Activated CD8-positive, alpha-beta memory T cell treated with anti-CD3 and anti-CD28 coated beads for 4 hours (primary cell): ENCODE results near the gene DGKD.

Experiments used
- DNase-seq, 2 donors: peaks; one replicate each; pipeline ENCODE4 v3.0.0-alpha.2; 2020; ENCODE audit warnings: low read depth in 2 of 2

The DGKD gene

GRCh38 chr2:233444501-233444900, 90.2 kb downstream of the DGKD start:
- DNase-seq: no peak

- DNase-seq: no peak
Observed at GRCh38 chr2:233445152-233445830, 91.0 kb downstream of the DGKD start.

- no peak for DNase-seq
Observed at GRCh38 chr2:233446121-233446520, 91.8 kb downstream of the DGKD start.

- no peak for DNase-seq
Observed at GRCh38 chr2:233446606-233447305, 92.5 kb downstream of the DGKD start.

GRCh38 chr2:233447506-233448219, 93.4 kb downstream of the DGKD start:
- no peak for DNase-seq

GRCh38 chr2:233448220-233448559, 93.9 kb downstream of the DGKD start:
- no peak for DNase-seq

- no peak for DNase-seq
Observed at GRCh38 chr2:233448575-233448974, 94.3 kb downstream of the DGKD start.

- DNase-seq: no peak
Observed at GRCh38 chr2:233449081-233449901, 95.0 kb downstream of the DGKD start.

GRCh38 chr2:233449921-233450863, 95.9 kb downstream of the DGKD start:
- no peak for DNase-seq

- DNase-seq: no peak
Observed at GRCh38 chr2:233450864-233451575, 96.7 kb downstream of the DGKD start.

- DNase-seq: no peak
Observed at GRCh38 chr2:233451950-233452349, 97.7 kb downstream of the DGKD start.

- no peak for DNase-seq
Observed at GRCh38 chr2:233453111-233453915, 99.0 kb downstream of the DGKD start.

GRCh38 chr2:233453916-233454315, 99.6 kb downstream of the DGKD start:
- no peak for DNase-seq

- DNase-seq: no peak
Observed at GRCh38 chr2:233455006-233455405, 100.7 kb downstream of the DGKD start.

- DNase-seq: no peak
Observed at GRCh38 chr2:233455491-233455890, 101.2 kb downstream of the DGKD start.

GRCh38 chr2:233456111-233456510, 101.8 kb downstream of the DGKD start:
- no peak for DNase-seq

GRCh38 chr2:233456934-233457333, 102.6 kb downstream of the DGKD start:
- DNase-seq: no peak

GRCh38 chr2:233457356-233457755, 103.1 kb downstream of the DGKD start:
- DNase-seq: no peak

- DNase-seq: no peak
Observed at GRCh38 chr2:233458031-233458610, 103.8 kb downstream of the DGKD start.
